Ectodermal cell (in vitro differentiated cells): ENCODE results near the gene VPS39.

Source experiments
- H3K27ac ChIP-seq: 2 replicates; pipeline ENCODE4 v1.7.0; 2013; ENCODE audit warnings: mild to moderate bottlenecking, low read depth, low read length; ENCODE audit not compliant: insufficient read depth, poor library complexity, severe bottlenecking
- H3K27me3 ChIP-seq: 2 replicates; pipeline ENCODE4 v1.7.0; 2013; ENCODE audit warnings: mild to moderate bottlenecking, low read length; ENCODE audit not compliant: insufficient read depth, control insufficient read depth, poor library complexity, severe bottlenecking
- H3K36me3 ChIP-seq: one replicate; pipeline ENCODE4 v1.7.0; 2013; ENCODE audit warnings: low read length; ENCODE audit not compliant: control insufficient read depth, insufficient read depth
- H3K4me1 ChIP-seq: one replicate; pipeline ENCODE4 v1.7.0; 2013; ENCODE audit warnings: low read length; ENCODE audit not compliant: control insufficient read depth, insufficient read depth
- H3K4me3 ChIP-seq: 2 replicates; pipeline ENCODE4 v1.7.0; 2013; ENCODE audit warnings: low read depth, low read length, control low read depth; ENCODE audit not compliant: insufficient read depth
- H3K9me3 ChIP-seq: 2 replicates; pipeline ENCODE4 v1.7.0; 2013; ENCODE audit warnings: mild to moderate bottlenecking, low read length, moderate library complexity; ENCODE audit not compliant: control insufficient read depth
- WGBS, 2 experiments: methylation state at CpG; one replicate each; pipeline ENCODE4 v1.1.7; 2013; ENCODE audit warnings: missing lambda C conversion rate in 2 of 2; 5-methylcytosine and 5-hydroxymethylcytosine counted together

VPS39 gene

GRCh38 chr15:42163291-42163690 is 44.8 kb downstream of the VPS39 start:
- Histone ChIP-seq H3K36me3 (peaks cover 67% of the 10 kb centered on the region), H3K27me3 (no peaks in the 10 kb centered on the region), H3K4me3 (no peak overlapping the region), H3K4me1 (no peaks in the 10 kb centered on the region), H3K9me3 (no peaks in the 10 kb centered on the region), H3K27ac (no peak overlapping the region)
- 94 to 96% methylated on average over 9 of the region's 9 CpGs for WGBS, 2 experiments

- Histone ChIP-seq H3K4me1 (no peaks in the 10 kb centered on the region), H3K27ac (no peak overlapping the region), H3K27me3 (no peaks in the 10 kb centered on the region), H3K36me3 (peaks cover 44% of the 10 kb centered on the region), H3K9me3 (no peaks in the 10 kb centered on the region), H3K4me3 (no peak overlapping the region)
- 91 to 94% methylated on average over 7 of the region's 7 CpGs for WGBS, 2 experiments
These were observed 48.0 kb downstream of the VPS39 start for GRCh38 chr15:42160136-42160535.

DNA sequence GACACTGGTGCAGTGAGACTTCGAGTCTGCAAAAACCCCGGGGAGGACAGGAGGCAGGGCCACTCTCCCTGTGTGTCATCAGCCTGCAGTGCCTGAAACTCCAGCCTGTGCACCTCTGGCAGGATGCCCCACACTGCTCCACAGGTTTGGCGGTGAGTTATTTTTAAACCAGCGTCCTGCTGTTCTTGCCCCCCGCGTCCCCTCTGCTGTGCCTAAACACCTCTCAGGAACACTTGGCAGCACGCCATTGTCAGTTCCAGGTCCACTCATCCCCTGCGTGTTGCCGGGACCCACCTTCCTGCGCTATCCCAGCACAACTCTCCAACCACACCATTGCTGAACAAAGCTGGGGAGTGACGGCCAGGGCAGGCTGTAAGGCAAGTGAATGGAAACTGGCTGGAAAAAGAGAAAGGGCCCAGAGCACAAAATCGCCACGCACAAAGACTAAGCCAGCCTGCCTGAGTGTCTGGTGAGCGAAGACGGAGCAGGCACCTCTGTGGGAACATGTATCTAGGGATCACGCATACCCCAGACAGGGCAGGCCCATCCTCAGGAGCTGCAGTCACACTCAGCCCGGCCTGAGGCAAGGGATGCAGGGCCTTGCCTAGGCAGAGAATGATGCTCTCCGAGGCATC is 48.6 kb downstream of the VPS39 start:
- Histone ChIP-seq H3K27ac (no peak overlapping the region), H3K9me3 (no peaks in the 10 kb centered on the region), H3K4me1 (no peaks in the 10 kb centered on the region), H3K27me3 (no peaks in the 10 kb centered on the region), H3K36me3 (peaks cover 38% of the 10 kb centered on the region), H3K4me3 (no peak overlapping the region)
- 94 to 95% methylated on average over 18 of the region's 18 CpGs for WGBS, 2 experiments

GRCh38 chr15:42158941-42159340 is 49.2 kb downstream of the VPS39 start:
- Histone ChIP-seq H3K4me1 (no peaks in the 10 kb centered on the region), H3K36me3 (peaks cover 33% of the 10 kb centered on the region), H3K4me3 (no peak overlapping the region), H3K27ac (no peak overlapping the region), H3K9me3 (no peaks in the 10 kb centered on the region), H3K27me3 (no peaks in the 10 kb centered on the region)
- 93 to 94% methylated on average over 10 of the region's 10 CpGs for WGBS, 2 experiments

- H3K4me3 ChIP-seq = no peak overlapping the region
- H3K4me1 ChIP-seq = no peaks in the 10 kb centered on the region
- H3K36me3 ChIP-seq = peaks cover 25% of the 10 kb centered on the region
- H3K27me3 ChIP-seq = no peaks in the 10 kb centered on the region
- H3K27ac ChIP-seq = no peak overlapping the region
- 95 to 96% methylated on average over 6 to 7 of the region's 8 CpGs for WGBS, 2 experiments
- H3K9me3 ChIP-seq = no peaks in the 10 kb centered on the region
These were observed 49.9 kb downstream of the VPS39 start for GRCh38 chr15:42157981-42158765.

GRCh38 chr15:42157381-42157780 is 50.7 kb downstream of the VPS39 start:
- no peak overlapping the region for H3K4me3 ChIP-seq
- 96 to 97% methylated on average over 8 of the region's 8 CpGs for WGBS, 2 experiments
- H3K36me3 ChIP-seq = peaks cover 17% of the 10 kb centered on the region
- no peaks in the 10 kb centered on the region for H3K27me3 ChIP-seq
- H3K9me3 ChIP-seq = no peaks in the 10 kb centered on the region
- no peak overlapping the region for H3K27ac ChIP-seq
- no peaks in the 10 kb centered on the region for H3K4me1 ChIP-seq

DNA sequence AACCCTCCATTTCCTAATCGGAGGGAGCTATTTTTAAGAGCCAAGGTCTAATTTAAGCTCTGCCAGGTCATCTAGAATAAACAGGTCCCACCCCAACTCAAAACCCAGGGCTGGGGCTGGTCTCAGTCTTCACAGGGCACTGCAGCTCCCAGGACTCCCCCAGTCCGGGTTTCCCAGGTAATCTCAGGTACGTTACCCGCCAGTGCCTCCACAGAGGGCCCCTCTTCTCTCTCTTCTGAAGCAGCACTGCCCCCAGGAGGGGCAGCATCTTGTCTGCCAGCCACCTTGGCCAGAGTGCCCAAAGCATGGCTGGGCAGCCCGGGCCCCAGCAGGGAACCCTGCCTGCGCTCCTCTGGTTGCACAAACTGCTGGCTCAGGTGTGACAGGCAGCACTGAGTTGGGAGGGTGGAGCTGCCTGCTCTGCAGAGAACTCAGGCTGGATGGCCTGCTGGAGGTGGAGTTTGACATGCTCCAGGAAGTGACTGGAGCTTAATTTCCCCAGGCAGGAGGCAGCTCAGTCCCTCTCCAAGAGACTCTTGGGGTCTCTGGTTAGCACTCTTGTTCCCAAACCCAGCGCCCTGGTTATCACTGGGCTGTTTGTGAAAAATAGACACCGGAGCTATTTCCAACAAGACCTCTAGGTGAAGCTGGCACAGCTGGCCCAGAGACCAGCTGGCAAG is 51.7 kb downstream of the VPS39 start, which contains the start of gene PLA2G4F:
Gene PLA2G4F (minus strand): TSS at position 394 of the 680 bp plus-strand sequence. CDS start 87 bp downstream, at position 307.
- Histone ChIP-seq H3K27me3 (no peaks in the 10 kb centered on the region), H3K4me3 (no peak within 1 kb of the TSS), H3K9me3 (no peaks in the 10 kb centered on the region), H3K27ac (no peak within 1 kb of the TSS), H3K4me1 (no peaks in the 10 kb centered on the region), H3K36me3 (peaks cover 7% of the 10 kb centered on the region)
- WGBS, 2 experiments = 91% methylated on average over 8 of the region's 8 CpGs

DNA sequence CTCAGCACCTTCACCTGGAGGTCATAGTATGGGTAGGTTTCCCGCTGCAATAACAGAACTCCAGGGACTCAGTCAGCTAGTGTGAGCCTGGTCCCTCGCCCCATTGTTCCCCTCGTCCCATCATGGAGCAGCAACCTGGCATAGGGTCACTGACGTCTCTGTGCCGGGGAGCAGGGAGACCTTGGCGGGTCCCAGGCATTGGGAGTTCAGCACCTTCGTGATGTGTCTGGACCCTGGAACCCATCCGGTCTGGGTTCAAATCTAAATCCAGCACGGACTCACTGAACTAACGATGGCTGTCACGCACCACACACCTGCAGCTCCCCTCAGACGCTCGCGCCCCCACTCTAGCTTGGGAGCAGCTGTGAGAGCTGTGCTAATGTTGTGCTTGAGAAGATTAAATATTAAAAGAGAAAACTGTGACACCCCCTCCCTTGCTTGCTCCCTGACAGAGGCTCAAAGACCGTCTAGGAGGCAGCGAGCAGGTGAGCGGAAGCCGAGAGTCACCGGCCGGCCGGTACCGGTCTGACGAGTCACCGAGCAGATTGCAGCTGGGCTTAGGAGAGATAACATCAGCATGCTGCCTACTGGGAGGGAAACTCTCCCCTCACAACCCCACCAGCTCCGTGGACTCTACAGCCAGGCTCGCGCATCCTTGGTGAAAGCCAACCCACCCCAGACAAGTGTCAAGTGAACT is 52.4 kb downstream of the VPS39 start:
- no peaks in the 10 kb centered on the region for H3K4me1 ChIP-seq
- WGBS, 2 experiments = 91 to 93% methylated on average over 27 of the region's 27 CpGs
- H3K4me3 ChIP-seq = no peak overlapping the region
- H3K9me3 ChIP-seq = no peaks in the 10 kb centered on the region
- H3K27me3 ChIP-seq = no peaks in the 10 kb centered on the region
- peaks cover 6% of the 10 kb centered on the region for H3K36me3 ChIP-seq
- no peak overlapping the region for H3K27ac ChIP-seq

DNA sequence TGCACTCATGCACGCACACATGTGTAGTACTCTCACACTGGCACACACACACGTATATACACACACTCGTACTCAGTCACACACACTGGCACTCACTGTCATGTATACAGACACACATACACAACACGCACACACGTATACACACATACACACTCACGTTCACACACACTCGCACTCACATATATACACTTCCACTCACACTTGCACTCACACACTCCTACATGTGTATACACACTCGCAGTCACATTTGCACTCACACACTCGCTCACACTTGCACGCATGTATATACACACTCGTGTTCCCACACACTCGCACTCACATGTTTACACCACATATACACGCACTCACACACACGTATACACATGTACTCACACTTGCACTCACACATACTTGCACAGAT is 53.1 kb downstream of the VPS39 start:
- H3K4me1 ChIP-seq = no peaks in the 10 kb centered on the region
- no peaks in the 10 kb centered on the region for H3K27me3 ChIP-seq
- H3K36me3 ChIP-seq = peaks cover 3% of the 10 kb centered on the region
- 94 to 95% methylated on average over 14 of the region's 14 CpGs for WGBS, 2 experiments
- no peak overlapping the region for H3K27ac ChIP-seq
- H3K9me3 ChIP-seq = no peaks in the 10 kb centered on the region
- H3K4me3 ChIP-seq = no peak overlapping the region
